HepG2 (cell line): ENCODE results near the gene ENO2. TPM values are rescaled to one million over a fixed set of nuclear protein-coding genes. Genes with fewer than 3 reads are reported as not detected.

Experiments
- ATRX ChIP-seq: sonication (generic); formaldehyde crosslinking; IDR thresholded peaks from 2 replicates; pipeline ENCODE4 v1.4.0; 2020; ENCODE audit warnings: missing genetic modification reagents, borderline replicate concordance
- BRD4 ChIP-seq: sonication (generic); formaldehyde crosslinking; IDR thresholded peaks from 2 replicates; pipeline ENCODE4 v1.4.0; 2020; ENCODE audit warnings: missing genetic modification reagents
- FOXK1 ChIP-seq: sonication (generic); formaldehyde crosslinking; IDR thresholded peaks from 2 replicates; pipeline ENCODE4 v1.4.0; 2020; ENCODE audit warnings: low read depth, missing genetic modification reagents, borderline replicate concordance
- FOXK2 ChIP-seq: fragments of 450-650 bp; IDR thresholded peaks from 2 replicates; pipeline ENCODE4 v1.6.1; 2016
- GPBP1L1 ChIP-seq: sonication (generic); formaldehyde crosslinking; IDR thresholded peaks from 2 replicates; pipeline ENCODE4 v1.5.0; 2020; ENCODE audit warnings: mild to moderate bottlenecking, missing genetic modification reagents
- HOXA9 ChIP-seq: sonication (generic); formaldehyde crosslinking; IDR thresholded peaks from 2 replicates; pipeline ENCODE4 v1.8.1; 2022; ENCODE audit warnings: missing genetic modification reagents, mild to moderate bottlenecking, moderate library complexity, borderline replicate concordance
- KAT8 ChIP-seq: IDR thresholded peaks from 2 replicates; pipeline ENCODE4 v1.6.1; 2016; ENCODE audit warnings: missing genetic modification reagents, missing compliant biosample characterization
- PAF1 ChIP-seq: IDR thresholded peaks from 2 replicates; pipeline ENCODE4 v1.6.1; 2016; ENCODE audit warnings: missing genetic modification reagents, missing compliant biosample characterization
- RFX5 ChIP-seq: IDR thresholded peaks from 2 replicates; pipeline ENCODE4 v1.6.1; 2011; ENCODE audit warnings: low read depth, low read length, improper control_type of control experiment
- SIX4 ChIP-seq: sonication (generic); formaldehyde crosslinking; IDR thresholded peaks from 2 replicates; pipeline ENCODE4 v1.4.0; 2020; ENCODE audit warnings: missing genetic modification reagents
- ZBTB4 ChIP-seq: sonication (generic); formaldehyde crosslinking; IDR thresholded peaks from 2 replicates; pipeline ENCODE4 v1.4.0; 2020; ENCODE audit warnings: missing genetic modification reagents, mild to moderate bottlenecking, borderline replicate concordance
- ZBTB46 ChIP-seq: sonication (generic); formaldehyde crosslinking; IDR thresholded peaks from 2 replicates; pipeline ENCODE4 v1.4.0; 2020; ENCODE audit warnings: mild to moderate bottlenecking, missing genetic modification reagents, borderline replicate concordance
- ZKSCAN5 ChIP-seq: sonication (generic); formaldehyde crosslinking; IDR thresholded peaks from 2 replicates; pipeline ENCODE4 v1.5.1; 2020; ENCODE audit warnings: mild to moderate bottlenecking, missing genetic modification reagents
- ZNF446 ChIP-seq: sonication (generic); formaldehyde crosslinking; IDR thresholded peaks from 2 replicates; pipeline ENCODE4 v1.5.0; 2020; ENCODE audit warnings: mild to moderate bottlenecking, missing genetic modification reagents
- ZNF589 ChIP-seq: sonication (generic); formaldehyde crosslinking; conservative IDR thresholded peaks from 2 replicates; pipeline ENCODE4 v1.8.0; 2022; ENCODE audit warnings: mild to moderate bottlenecking, moderate library complexity, missing genetic modification reagents
- ZNF674 ChIP-seq: sonication (generic); formaldehyde crosslinking; IDR thresholded peaks from 2 replicates; pipeline ENCODE4 v1.5.0; 2020; ENCODE audit warnings: low read depth, mild to moderate bottlenecking, missing genetic modification reagents
- polyA plus RNA-seq, 8 experiments: library from polyadenylated mRNA; depleted of rRNA in 3 of 8; stranded (reverse) in 7 of 8; unstranded in 1 of 8; fragments of >200 nt; fragmentation: Illumina TruSeq in 4 of 8; extraction: Trizol in 4 of 8; gene quantifications; 2 replicates each; pipeline versions ENCODE4 v1.2.1 to v1.2.3, GENCODE V29; 2011 to 2016; ENCODE audit warnings: low read depth in 4 of 8, missing spikeins in 1 of 8, mixed read lengths in 1 of 8; ENCODE audit not compliant: insufficient read depth in 1 of 8
- total RNA-seq, 5 experiments: library from RNA; depleted of rRNA; stranded (reverse); fragments of >200 nt; fragmentation: Illumina TruSeq; extraction: Trizol; gene quantifications; 2 replicates each; pipeline ENCODE4 v1.2.3, GENCODE V29; 2016; ENCODE audit warnings: low read depth in 1 of 5
- TF ChIP-seq, protein P1 (sequence below): sonication (generic); formaldehyde crosslinking; IDR thresholded peaks from 2 replicates; pipeline ENCODE4 v1.4.0; 2020; ENCODE audit warnings: mild to moderate bottlenecking, missing genetic modification reagents
- TF ChIP-seq, protein P2 (sequence below): IDR thresholded peaks from 2 replicates; pipeline ENCODE4 v1.6.1; 2016; ENCODE audit warnings: missing compliant biosample characterization, missing genetic modification reagents, borderline replicate concordance
- TF ChIP-seq, protein P3 (sequence below): sonication (generic); formaldehyde crosslinking; IDR thresholded peaks from 2 replicates; pipeline ENCODE4 v1.4.0; 2020; ENCODE audit warnings: missing genetic modification reagents
- TF ChIP-seq, protein P4 (sequence below): sonication (generic); formaldehyde crosslinking; IDR thresholded peaks from 2 replicates; pipeline ENCODE4 v1.4.0; 2020; ENCODE audit warnings: mild to moderate bottlenecking, missing genetic modification reagents

Gene ENO2
- total and polyA plus RNA-seq, 2 of the 13 experiments (the other 11 are each of a cell fraction or from before 2014, with no cell fraction given) = 19.3 to 136 TPM

DNA sequence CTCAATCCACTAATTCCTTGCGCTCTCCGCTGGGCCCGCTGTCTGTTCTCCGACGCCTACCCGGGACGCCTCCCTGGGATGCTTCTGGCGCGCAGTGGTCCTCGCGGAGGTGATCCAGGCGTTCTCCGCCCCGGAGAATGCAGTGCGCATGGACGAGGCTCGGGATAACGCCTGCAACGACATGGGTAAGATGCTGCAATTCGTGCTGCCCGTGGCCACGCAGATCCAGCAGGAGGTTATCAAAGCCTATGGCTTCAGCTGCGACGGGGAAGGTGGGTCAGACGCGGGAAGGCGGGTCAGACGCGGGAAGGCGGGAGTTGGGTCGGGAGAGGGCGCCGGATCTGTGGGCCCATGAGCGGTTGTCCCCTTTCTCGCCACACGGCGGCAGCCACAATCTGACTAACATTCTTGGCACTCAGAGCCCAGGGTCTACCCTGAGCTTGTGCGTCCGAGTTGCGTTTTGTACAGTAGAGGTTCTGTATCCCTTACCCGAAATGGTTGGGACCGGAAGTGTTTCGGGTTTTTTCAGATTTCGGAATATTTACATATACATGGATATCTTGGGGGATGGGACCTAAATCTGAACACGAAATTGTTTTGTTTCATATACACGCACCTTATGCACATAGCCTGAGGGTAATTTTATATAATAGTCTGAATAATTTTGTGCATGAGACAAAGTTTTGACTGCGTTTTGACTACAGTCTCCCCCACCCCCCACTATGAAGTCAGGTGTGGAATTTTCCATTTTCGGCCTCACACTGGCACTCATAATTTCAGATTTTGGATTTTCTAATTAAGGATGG, 30.2 kb downstream of the ENO2 start (continued):
- TF ChIP-seq, protein P1, sequence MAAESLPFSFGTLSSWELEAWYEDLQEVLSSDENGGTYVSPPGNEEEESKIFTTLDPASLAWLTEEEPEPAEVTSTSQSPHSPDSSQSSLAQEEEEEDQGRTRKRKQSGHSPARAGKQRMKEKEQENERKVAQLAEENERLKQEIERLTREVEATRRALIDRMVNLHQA = no peak
- TF ChIP-seq BRD4 (peak; percentile 72), FOXK1 (CRISPR knock-in tag) (no peak), ZKSCAN5 (CRISPR knock-in tag) (no peak), ZNF446 (CRISPR knock-in tag) (no peak), FOXK2 (no peak), ZNF674 (0 out of 2 replicates have a peak, but pooled peaks have one; percentile 43), GPBP1L1 (no peak), HOXA9 (no peak), ZBTB46 (CRISPR knock-in tag) (no peak), RFX5 (no peak), SIX4 (no peak), ZNF589 (CRISPR knock-in tag) (no peak), KAT8 (CRISPR knock-in tag) (0 out of 2 replicates have a peak, but pooled peaks have one; percentile 45), ZBTB4 (CRISPR knock-in tag) (no peak), PAF1 (CRISPR knock-in tag) (no peak), ATRX (CRISPR knock-in tag) (no peak)
- TF ChIP-seq, protein P2, sequence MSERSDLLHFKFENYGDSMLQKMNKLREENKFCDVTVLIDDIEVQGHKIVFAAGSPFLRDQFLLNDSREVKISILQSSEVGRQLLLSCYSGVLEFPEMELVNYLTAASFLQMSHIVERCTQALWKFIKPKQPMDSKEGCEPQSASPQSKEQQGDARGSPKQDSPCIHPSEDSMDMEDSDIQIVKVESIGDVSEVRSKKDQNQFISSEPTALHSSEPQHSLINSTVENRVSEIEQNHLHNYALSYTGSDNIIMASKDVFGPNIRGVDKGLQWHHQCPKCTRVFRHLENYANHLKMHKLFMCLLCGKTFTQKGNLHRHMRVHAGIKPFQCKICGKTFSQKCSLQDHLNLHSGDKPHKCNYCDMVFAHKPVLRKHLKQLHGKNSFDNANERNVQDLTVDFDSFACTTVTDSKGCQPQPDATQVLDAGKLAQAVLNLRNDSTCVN = no peak
- TF ChIP-seq, protein P3, sequence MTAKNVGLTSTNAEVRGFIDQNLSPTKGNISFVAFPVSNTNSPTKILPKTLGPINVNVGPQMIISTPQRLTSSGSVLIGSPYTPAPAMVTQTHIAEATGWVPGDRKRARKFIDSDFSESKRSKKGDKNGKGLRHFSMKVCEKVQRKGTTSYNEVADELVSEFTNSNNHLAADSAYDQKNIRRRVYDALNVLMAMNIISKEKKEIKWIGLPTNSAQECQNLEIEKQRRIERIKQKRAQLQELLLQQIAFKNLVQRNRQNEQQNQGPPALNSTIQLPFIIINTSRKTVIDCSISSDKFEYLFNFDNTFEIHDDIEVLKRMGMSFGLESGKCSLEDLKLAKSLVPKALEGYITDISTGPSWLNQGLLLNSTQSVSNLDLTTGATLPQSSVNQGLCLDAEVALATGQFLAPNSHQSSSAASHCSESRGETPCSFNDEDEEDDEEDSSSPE = peak; percentile 93
- TF ChIP-seq, protein P4, sequence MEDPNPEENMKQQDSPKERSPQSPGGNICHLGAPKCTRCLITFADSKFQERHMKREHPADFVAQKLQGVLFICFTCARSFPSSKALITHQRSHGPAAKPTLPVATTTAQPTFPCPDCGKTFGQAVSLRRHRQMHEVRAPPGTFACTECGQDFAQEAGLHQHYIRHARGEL (CRISPR knock-in tag) = no peak
